ENCODE measurements around the gene PRRG2.

The PRRG2 gene

DNA sequence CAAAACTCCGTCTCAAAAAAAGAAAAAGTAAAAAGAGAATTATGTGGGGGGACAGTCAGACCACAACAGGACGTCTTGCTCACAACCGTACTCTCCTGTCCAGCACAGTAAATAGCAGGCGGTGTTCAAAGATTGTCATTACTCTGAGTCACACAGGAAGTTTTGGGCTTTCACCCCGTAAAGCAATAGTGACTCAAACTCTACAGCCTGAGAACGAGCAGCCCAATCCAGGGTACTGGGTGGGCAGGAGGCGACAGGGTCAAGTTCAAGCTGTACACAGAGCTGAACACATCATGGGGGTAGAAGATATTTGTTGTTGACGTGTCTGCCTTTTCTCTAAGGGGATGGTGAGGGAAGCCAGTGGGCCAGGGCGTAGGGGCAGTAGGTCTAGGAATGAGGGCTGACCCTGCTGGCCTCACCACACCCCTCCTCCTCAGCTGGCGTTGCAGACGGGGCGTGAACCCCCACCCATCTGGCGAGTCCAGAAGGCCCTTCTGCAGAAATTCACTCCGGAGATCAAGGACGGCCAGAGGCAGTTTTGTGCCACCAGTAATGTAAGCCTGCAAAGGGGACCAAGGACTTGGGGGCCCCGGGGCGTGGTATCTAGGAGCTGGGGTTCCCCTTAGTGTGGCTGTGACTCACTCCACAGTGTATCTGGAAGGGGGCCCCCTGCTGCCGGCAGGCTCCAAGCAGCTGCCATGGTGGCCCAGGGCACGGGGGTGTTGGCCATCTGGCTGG is 33.1 kb downstream of the PRRG2 start:
- TF ChIP-seq, protein P1, sequence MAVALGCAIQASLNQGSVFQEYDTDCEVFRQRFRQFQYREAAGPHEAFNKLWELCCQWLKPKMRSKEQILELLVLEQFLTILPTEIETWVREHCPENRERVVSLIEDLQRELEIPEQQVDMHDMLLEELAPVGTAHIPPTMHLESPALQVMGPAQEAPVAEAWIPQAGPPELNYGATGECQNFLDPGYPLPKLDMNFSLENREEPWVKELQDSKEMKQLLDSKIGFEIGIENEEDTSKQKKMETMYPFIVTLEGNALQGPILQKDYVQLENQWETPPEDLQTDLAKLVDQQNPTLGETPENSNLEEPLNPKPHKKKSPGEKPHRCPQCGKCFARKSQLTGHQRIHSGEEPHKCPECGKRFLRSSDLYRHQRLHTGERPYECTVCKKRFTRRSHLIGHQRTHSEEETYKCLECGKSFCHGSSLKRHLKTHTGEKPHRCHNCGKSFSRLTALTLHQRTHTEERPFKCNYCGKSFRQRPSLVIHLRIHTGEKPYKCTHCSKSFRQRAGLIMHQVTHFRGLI (tag by site-specific recombination; IDR thresholded peaks at IDR 0.05), result no peak
- TF ChIP-seq ZNF560 (tag by site-specific recombination; IDR thresholded peaks at IDR 0.05; ENCODE audit: borderline replicate concordance), result no peak
- TF ChIP-seq HOXD13 (CRISPR knock-in tag; IDR thresholded peaks at IDR 0.05; ENCODE audit: borderline replicate concordance), result no peak
- no peak for TF ChIP-seq ZNF555 (tag by site-specific recombination; conservative IDR thresholded peaks at IDR 0.05)
- TF ChIP-seq HOXC10 (CRISPR knock-in tag; IDR thresholded peaks at IDR 0.05), result no peak
- no peak for TF ChIP-seq ZBTB17 (tag by site-specific recombination; IDR thresholded peaks at IDR 0.05)
- TF ChIP-seq ZNF558 (tag by site-specific recombination; IDR thresholded peaks at IDR 0.05), result no peak
- TF ChIP-seq SCRT2 (tag by site-specific recombination; IDR thresholded peaks at IDR 0.05), result no peak
- TF ChIP-seq, protein P2, sequence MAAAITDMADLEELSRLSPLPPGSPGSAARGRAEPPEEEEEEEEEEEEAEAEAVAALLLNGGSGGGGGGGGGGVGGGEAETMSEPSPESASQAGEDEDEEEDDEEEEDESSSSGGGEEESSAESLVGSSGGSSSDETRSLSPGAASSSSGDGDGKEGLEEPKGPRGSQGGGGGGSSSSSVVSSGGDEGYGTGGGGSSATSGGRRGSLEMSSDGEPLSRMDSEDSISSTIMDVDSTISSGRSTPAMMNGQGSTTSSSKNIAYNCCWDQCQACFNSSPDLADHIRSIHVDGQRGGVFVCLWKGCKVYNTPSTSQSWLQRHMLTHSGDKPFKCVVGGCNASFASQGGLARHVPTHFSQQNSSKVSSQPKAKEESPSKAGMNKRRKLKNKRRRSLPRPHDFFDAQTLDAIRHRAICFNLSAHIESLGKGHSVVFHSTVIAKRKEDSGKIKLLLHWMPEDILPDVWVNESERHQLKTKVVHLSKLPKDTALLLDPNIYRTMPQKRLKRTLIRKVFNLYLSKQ (tag by site-specific recombination; IDR thresholded peaks at IDR 0.05; ENCODE audit: borderline replicate concordance), result no peak
- TF ChIP-seq ZNF624 (tag by site-specific recombination; IDR thresholded peaks at IDR 0.05), result no peak
- no peak for TF ChIP-seq ZNF138 (tag by site-specific recombination; IDR thresholded peaks at IDR 0.05; ENCODE audit: borderline replicate concordance)
- TF ChIP-seq ZNF114 (tag by site-specific recombination; IDR thresholded peaks at IDR 0.05), result no peak
- no peak for TF ChIP-seq ZFP69B (tag by site-specific recombination; IDR thresholded peaks at IDR 0.05)
- TF ChIP-seq ZNF37A (tag by site-specific recombination; IDR thresholded peaks at IDR 0.05), result no peak
- no peak for TF ChIP-seq ZNF433 (tag by site-specific recombination; IDR thresholded peaks at IDR 0.05; ENCODE audit: low read depth)
- no peak for TF ChIP-seq EGR2 (tag by site-specific recombination; IDR thresholded peaks at IDR 0.05; ENCODE audit: low read depth)
- Histone ChIP-seq H3K36me3 (ENCODE audit: control insufficient read depth in 2 of 2, insufficient read depth in 1 of 2, low read length in 2 of 2) (peaks cover 67 to 83% of the 10 kb centered on the region in 2 experiments), H3K27ac (ENCODE audit: extremely low read depth, low read depth, low read length) (0 out of 2 replicates have a peak overlapping the region, but pooled peaks have one; percentile 37), H3K9me3 (ENCODE audit: control insufficient read depth, insufficient read depth, low read depth, low read length) (no peaks in the 10 kb centered on the region), H3K4me3 (ENCODE audit: low read depth, low read length) (no peak overlapping the region), H3K4me1 (ENCODE audit: control insufficient read depth, insufficient read depth, low read length) (no peaks in the 10 kb centered on the region)
- ChIA-PET POLR2A (no interaction called here), CTCF (interaction anchor here (1.1 kb wide), 1 partner anchor 44 kb away, joined by 3 read pairs; no protein-coding TSS in a partner anchor)

DNA sequence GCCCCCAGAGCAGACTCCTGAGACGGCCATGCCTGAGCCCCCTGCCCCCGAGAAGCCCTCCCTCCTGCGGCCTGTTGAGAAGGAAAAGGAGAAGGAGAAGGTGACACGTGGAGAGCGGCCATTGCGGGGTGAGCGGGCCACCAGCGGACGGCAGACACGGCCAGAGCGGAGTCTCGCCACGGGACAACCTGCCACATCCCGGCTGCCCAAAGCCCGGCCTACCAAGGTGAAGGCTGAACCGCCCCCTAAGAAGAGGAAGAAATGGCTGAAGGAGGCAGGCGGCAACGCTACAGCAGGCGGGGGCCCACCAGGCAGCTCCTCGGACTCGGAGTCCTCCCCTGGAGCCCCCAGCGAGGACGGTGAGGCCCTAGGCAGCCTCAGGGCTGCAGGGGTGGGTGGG is 34.7 kb downstream of the PRRG2 start:
- peaks cover 66 to 80% of the 10 kb centered on the region in 2 experiments for H3K36me3 ChIP-seq (ENCODE audit: control insufficient read depth in 2 of 2, insufficient read depth in 1 of 2, low read length in 2 of 2)
- CTCF ChIA-PET, result no interaction called here
- no peaks in the 10 kb centered on the region for H3K9me3 ChIP-seq (ENCODE audit: control insufficient read depth, insufficient read depth, low read depth, low read length)
- H3K27ac ChIP-seq (ENCODE audit: extremely low read depth, low read depth, low read length), result no peak overlapping the region
- no peak for TF ChIP-seq ZNF169 (tag by site-specific recombination; IDR thresholded peaks at IDR 0.05)
- no peak for TF ChIP-seq ZSCAN30 (tag by site-specific recombination; IDR thresholded peaks at IDR 0.05)
- TF ChIP-seq ZNF311 (tag by site-specific recombination; IDR thresholded peaks at IDR 0.05; ENCODE audit: borderline replicate concordance), result no peak
- no peak for TF ChIP-seq ZIC2 (tag by site-specific recombination; IDR thresholded peaks at IDR 0.05)
- no peak for TF ChIP-seq IKZF3 (tag by site-specific recombination; IDR thresholded peaks at IDR 0.05)
- no peak for TF ChIP-seq OVOL3 (tag by site-specific recombination; IDR thresholded peaks at IDR 0.05)
- TF ChIP-seq, protein P3, sequence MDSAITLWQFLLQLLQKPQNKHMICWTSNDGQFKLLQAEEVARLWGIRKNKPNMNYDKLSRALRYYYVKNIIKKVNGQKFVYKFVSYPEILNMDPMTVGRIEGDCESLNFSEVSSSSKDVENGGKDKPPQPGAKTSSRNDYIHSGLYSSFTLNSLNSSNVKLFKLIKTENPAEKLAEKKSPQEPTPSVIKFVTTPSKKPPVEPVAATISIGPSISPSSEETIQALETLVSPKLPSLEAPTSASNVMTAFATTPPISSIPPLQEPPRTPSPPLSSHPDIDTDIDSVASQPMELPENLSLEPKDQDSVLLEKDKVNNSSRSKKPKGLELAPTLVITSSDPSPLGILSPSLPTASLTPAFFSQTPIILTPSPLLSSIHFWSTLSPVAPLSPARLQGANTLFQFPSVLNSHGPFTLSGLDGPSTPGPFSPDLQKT (IDR thresholded peaks at IDR 0.05; ENCODE audit: borderline replicate concordance, low read depth, low read length), result no peak
- no peak for TF ChIP-seq ZNF423 (tag by site-specific recombination; IDR thresholded peaks at IDR 0.05)
- TF ChIP-seq, protein P4, sequence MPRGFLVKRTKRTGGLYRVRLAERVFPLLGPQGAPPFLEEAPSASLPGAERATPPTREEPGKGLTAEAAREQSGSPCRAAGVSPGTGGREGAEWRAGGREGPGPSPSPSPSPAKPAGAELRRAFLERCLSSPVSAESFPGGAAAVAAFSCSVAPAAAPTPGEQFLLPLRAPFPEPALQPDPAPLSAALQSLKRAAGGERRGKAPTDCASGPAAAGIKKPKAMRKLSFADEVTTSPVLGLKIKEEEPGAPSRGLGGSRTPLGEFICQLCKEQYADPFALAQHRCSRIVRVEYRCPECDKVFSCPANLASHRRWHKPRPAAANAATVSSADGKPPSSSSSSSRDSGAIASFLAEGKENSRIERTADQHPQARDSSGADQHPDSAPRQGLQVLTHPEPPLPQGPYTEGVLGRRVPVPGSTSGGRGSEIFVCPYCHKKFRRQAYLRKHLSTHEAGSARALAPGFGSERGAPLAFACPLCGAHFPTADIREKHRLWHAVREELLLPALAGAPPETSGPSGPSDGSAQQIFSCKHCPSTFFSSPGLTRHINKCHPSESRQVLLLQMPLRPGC (tag by site-specific recombination; IDR thresholded peaks at IDR 0.05), result no peak
- TF ChIP-seq, protein P5, sequence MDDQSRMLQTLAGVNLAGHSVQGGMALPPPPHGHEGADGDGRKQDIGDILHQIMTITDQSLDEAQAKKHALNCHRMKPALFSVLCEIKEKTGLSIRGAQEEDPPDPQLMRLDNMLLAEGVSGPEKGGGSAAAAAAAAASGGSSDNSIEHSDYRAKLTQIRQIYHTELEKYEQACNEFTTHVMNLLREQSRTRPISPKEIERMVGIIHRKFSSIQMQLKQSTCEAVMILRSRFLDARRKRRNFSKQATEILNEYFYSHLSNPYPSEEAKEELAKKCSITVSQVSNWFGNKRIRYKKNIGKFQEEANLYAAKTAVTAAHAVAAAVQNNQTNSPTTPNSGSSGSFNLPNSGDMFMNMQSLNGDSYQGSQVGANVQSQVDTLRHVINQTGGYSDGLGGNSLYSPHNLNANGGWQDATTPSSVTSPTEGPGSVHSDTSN (CRISPR knock-in tag; IDR thresholded peaks at IDR 0.05), result no peak
- TF ChIP-seq ZNF350 (tag by site-specific recombination; IDR thresholded peaks at IDR 0.05), result no peak
- TF ChIP-seq SALL2 (tag by site-specific recombination; IDR thresholded peaks at IDR 0.05; ENCODE audit: borderline replicate concordance), result no peak
- POLR2A ChIA-PET, result interaction anchor here (2.1 kb wide), 1 partner anchor 25 kb away, joined by 9 read pairs; no protein-coding TSS in a partner anchor
- no peak overlapping the region for H3K4me3 ChIP-seq (ENCODE audit: low read depth, low read length)
- H3K4me1 ChIP-seq (ENCODE audit: control insufficient read depth, insufficient read depth, low read length), result no peaks in the 10 kb centered on the region

Data from HEK293 (cell line).